Psoas muscle (tissue), 8 donors: ENCODE results near the gene TBX4. TPM values are rescaled to one million over a fixed set of nuclear protein-coding genes. Genes with fewer than 3 reads are reported as not detected.

Source experiments
- ATAC-seq, 4 donors: fragments of 200-7000 bp; cut with Tn5 transposase; one replicate each; pipeline ENCODE4 v1.9.1; 2020; ENCODE audit warnings: moderate library complexity in 3 of 4, mild to moderate bottlenecking in 2 of 4
- DNase-seq, 2 donors: peaks; one replicate each; pipeline ENCODE4 v3.0.0-alpha.2; 2020
- H3K27ac ChIP-seq: fragments of 200-600 bp; one replicate; pipeline ENCODE4 v1.8.0; 2022
- H3K27me3 ChIP-seq, 3 donors: fragments of 200-600 bp in 1 of 3; one replicate each; pipeline versions ENCODE4 v1.6.1 to v1.8.0; 2013 to 2022; ENCODE audit warnings: low read length in 2 of 3, mild to moderate bottlenecking in 2 of 3, moderate library complexity in 1 of 3; ENCODE audit not compliant: insufficient read depth in 3 of 3
- H3K36me3 ChIP-seq, 2 donors: fragments of 200-600 bp in 1 of 2; one replicate each; pipeline versions ENCODE4 v1.6.1 to v1.8.0; 2013 to 2022; ENCODE audit warnings: low read depth in 1 of 2, mild to moderate bottlenecking in 1 of 2, moderate library complexity in 1 of 2; ENCODE audit not compliant: insufficient read depth in 1 of 2
- H3K4me1 ChIP-seq: fragments of 200-600 bp; one replicate; pipeline ENCODE4 v1.8.0; 2022
- H3K4me3 ChIP-seq: fragments of 200-600 bp; one replicate; pipeline ENCODE4 v1.8.0; 2022; ENCODE audit warnings: mild to moderate bottlenecking
- H3K9me3 ChIP-seq: fragments of 200-600 bp; one replicate; pipeline ENCODE4 v1.8.0; 2022
- CTCF ChIP-seq: fragments of 200-600 bp; IDR thresholded peaks from one replicate; pipeline ENCODE4 v1.8.0; 2022; ENCODE audit warnings: antibody characterized with exemption
- WGBS, 3 donors: extraction: QIAGEN DNeasy Blood & Tissue Kit; methylation state at CpG; one replicate each; pipeline versions ENCODE4 v1.1.6 to v1.1.7; 2013; 5-methylcytosine and 5-hydroxymethylcytosine counted together
- intact Hi-C, 2 donors: fragments of 100-400 bp; cut with DNase I; formaldehyde crosslinking; loops; one replicate each; pipeline versions ENCODE4 v1.11.0 to v1.14.2; 2022
- polyA plus RNA-seq, 3 donors: library from polyadenylated mRNA; stranded (reverse); fragments of 200-250 nt; gene quantifications; one replicate each; pipeline ENCODE4 v1.2.3, GENCODE V29; 2013
- total RNA-seq, 4 donors: library from RNA; stranded (reverse); fragmentation: NEBNext Ultra II Directional in 2 of 4; extraction: Animal tissue kit (Norgen Biotek cat#: 25700) in 2 of 4; gene quantifications; one replicate each; pipeline versions ENCODE4 v1.2.1 to v1.2.4, GENCODE V29; 2021 to 2023
- donor health status: healthy with polysubstance abuse.
- donor health status: DM: no; HTN: no; CAD: no; lungs with moderate emphysema.
- donor health status: Bipolar disorder and iron deficiency.
- donor health status: healthy.
- donor health status: DM: yes; HTN: yes; CAD: no.
- donor health status: DM: no; HTN: no; CAD: no.
- donor health status: DM: no; HTN: no; CAD: no.
- donor health status: DM: yes; HTN: yes; CAD: no.

Gene TBX4
- total and polyA plus RNA-seq, 7 donors = 0.22 TPM; not detected in 6

- H3K4me3 ChIP-seq = no peak overlapping the region
- H3K27me3 ChIP-seq = peaks cover 0 to 90% (median 63%) of the 10 kb centered on the region in 3 donors
- H3K27ac ChIP-seq = no peak overlapping the region
- no peaks in the 10 kb centered on the region for H3K9me3 ChIP-seq
- TF ChIP-seq CTCF = no peak
- intact Hi-C loops = no loop called here
- DNase-seq (no peak), ATAC-seq (no peak)
- 38 to 41% (median 39%) methylated on average over 73 to 86 of the region's 86 CpGs for WGBS, 3 donors
- no peaks in the 10 kb centered on the region for H3K36me3 ChIP-seq
- no peaks in the 10 kb centered on the region for H3K4me1 ChIP-seq
Observed at GRCh38 chr17:61454381-61455323, 2.4 kb downstream of the TBX4 start.

- WGBS, 3 donors = 70 to 79% (median 79%) methylated on average over 18 of the region's 18 CpGs
- intact Hi-C loops = no loop called here
- no peak overlapping the region for H3K4me3 ChIP-seq
- peaks cover 0 to 93% (median 61%) of the 10 kb centered on the region in 3 donors for H3K27me3 ChIP-seq
- H3K36me3 ChIP-seq = no peaks in the 10 kb centered on the region
- H3K27ac ChIP-seq = no peak overlapping the region
- H3K4me1 ChIP-seq = no peaks in the 10 kb centered on the region
- TF ChIP-seq CTCF = no peak
- H3K9me3 ChIP-seq = no peaks in the 10 kb centered on the region
- DNase-seq (no peak), ATAC-seq (no peak)
Observed at GRCh38 chr17:61455324-61456060, 3.3 kb downstream of the TBX4 start.

GRCh38 chr17:61456061-61456681 lies 3.9 kb downstream of the TBX4 start:
- WGBS, 3 donors = 45 to 57% (median 56%) methylated on average over 17 to 47 of the region's 47 CpGs

More at GRCh38 chr17:61456061-61456681, 3.9 kb downstream of the TBX4 start:
- no peaks in the 10 kb centered on the region for H3K36me3 ChIP-seq
- ATAC-seq (no peak), DNase-seq (no peak)
- no peak for TF ChIP-seq CTCF
- no peak overlapping the region for H3K27ac ChIP-seq
- no peak overlapping the region for H3K4me3 ChIP-seq
- peaks cover 0 to 93% (median 55%) of the 10 kb centered on the region in 3 donors for H3K27me3 ChIP-seq
- intact Hi-C loops = no loop called here
- H3K4me1 ChIP-seq = no peaks in the 10 kb centered on the region
- no peaks in the 10 kb centered on the region for H3K9me3 ChIP-seq
